Measurements from ENCODE around the gene PLEKHA7. TPM values are rescaled to one million over a fixed set of nuclear protein-coding genes. Genes with fewer than 3 reads are reported as not detected.

Gene PLEKHA7
- total RNA-seq, 1 experiment from 2014 or later: 1.7 TPM

- no peaks in the 10 kb centered on the region for H3K4me1 ChIP-seq (ENCODE audit: insufficient read depth, low read length, poor library complexity, severe bottlenecking)
Observed at GRCh38 chr11:16976379-16976778, 37.8 kb downstream of the PLEKHA7 start.

GRCh38 chr11:16975906-16976305, 38.3 kb downstream of the PLEKHA7 start:
- Histone ChIP-seq H3K4me1 (ENCODE audit: insufficient read depth, low read length, poor library complexity, severe bottlenecking) (no peaks in the 10 kb centered on the region), H3K27me3 (replicated peaks; ENCODE audit: insufficient read depth, low read depth, low read length, poor library complexity) (no peaks in the 10 kb centered on the region), H3K27ac (ENCODE audit: low read depth, low read length, poor library complexity, severe bottlenecking) (no peak overlapping the region), H3K36me3 (ENCODE audit: insufficient read depth, low read length, poor library complexity, severe bottlenecking) (no peaks in the 10 kb centered on the region), H3K9me3 (ENCODE audit: low read depth, low read length, poor library complexity, severe bottlenecking) (no peaks in the 10 kb centered on the region), H3K4me3 (ENCODE audit: low read depth, low read length, poor library complexity, severe bottlenecking) (no peak overlapping the region)
- ChIA-PET CTCF (no interaction called here), POLR2A (ENCODE audit: low non-redundant PET) (no interaction called here)
- no peak for DNase-seq (ENCODE audit: low spot score)
- intact Hi-C loops (cut with micrococcal nuclease; ENCODE audit: unreplicated experiment): no loop called here
- TF ChIP-seq, protein P1, sequence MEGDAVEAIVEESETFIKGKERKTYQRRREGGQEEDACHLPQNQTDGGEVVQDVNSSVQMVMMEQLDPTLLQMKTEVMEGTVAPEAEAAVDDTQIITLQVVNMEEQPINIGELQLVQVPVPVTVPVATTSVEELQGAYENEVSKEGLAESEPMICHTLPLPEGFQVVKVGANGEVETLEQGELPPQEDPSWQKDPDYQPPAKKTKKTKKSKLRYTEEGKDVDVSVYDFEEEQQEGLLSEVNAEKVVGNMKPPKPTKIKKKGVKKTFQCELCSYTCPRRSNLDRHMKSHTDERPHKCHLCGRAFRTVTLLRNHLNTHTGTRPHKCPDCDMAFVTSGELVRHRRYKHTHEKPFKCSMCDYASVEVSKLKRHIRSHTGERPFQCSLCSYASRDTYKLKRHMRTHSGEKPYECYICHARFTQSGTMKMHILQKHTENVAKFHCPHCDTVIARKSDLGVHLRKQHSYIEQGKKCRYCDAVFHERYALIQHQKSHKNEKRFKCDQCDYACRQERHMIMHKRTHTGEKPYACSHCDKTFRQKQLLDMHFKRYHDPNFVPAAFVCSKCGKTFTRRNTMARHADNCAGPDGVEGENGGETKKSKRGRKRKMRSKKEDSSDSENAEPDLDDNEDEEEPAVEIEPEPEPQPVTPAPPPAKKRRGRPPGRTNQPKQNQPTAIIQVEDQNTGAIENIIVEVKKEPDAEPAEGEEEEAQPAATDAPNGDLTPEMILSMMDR (conservative IDR thresholded peaks at IDR 0.05; ENCODE audit: low read depth, low read length): no peak
- no peak for TF ChIP-seq EZH2 (IDR thresholded peaks at IDR 0.05; ENCODE audit: borderline replicate concordance, low read depth, low read length, poor library complexity, severe bottlenecking)
- BruUV-seq (replicated peaks): no TSS peak

More at GRCh38 chr11:16976379-16976778, 37.8 kb downstream of the PLEKHA7 start:
- ChIA-PET CTCF (no interaction called here), POLR2A (ENCODE audit: low non-redundant PET) (no interaction called here)
- TF ChIP-seq, protein P1 (conservative IDR thresholded peaks at IDR 0.05; ENCODE audit: low read depth, low read length): no peak
- TF ChIP-seq EZH2 (IDR thresholded peaks at IDR 0.05; ENCODE audit: borderline replicate concordance, low read depth, low read length, poor library complexity, severe bottlenecking): no peak
- no peak overlapping the region for H3K4me3 ChIP-seq (ENCODE audit: low read depth, low read length, poor library complexity, severe bottlenecking)
- H3K36me3 ChIP-seq (ENCODE audit: insufficient read depth, low read length, poor library complexity, severe bottlenecking): no peaks in the 10 kb centered on the region
- H3K9me3 ChIP-seq (ENCODE audit: low read depth, low read length, poor library complexity, severe bottlenecking): no peaks in the 10 kb centered on the region
- H3K27ac ChIP-seq (ENCODE audit: low read depth, low read length, poor library complexity, severe bottlenecking): no peak overlapping the region
- DNase-seq (ENCODE audit: low spot score): no peak
- intact Hi-C loops (cut with micrococcal nuclease; ENCODE audit: unreplicated experiment): no loop called here
- no peaks in the 10 kb centered on the region for H3K27me3 ChIP-seq (replicated peaks; ENCODE audit: insufficient read depth, low read depth, low read length, poor library complexity)
- no TSS peak for BruUV-seq (replicated peaks)

DNA sequence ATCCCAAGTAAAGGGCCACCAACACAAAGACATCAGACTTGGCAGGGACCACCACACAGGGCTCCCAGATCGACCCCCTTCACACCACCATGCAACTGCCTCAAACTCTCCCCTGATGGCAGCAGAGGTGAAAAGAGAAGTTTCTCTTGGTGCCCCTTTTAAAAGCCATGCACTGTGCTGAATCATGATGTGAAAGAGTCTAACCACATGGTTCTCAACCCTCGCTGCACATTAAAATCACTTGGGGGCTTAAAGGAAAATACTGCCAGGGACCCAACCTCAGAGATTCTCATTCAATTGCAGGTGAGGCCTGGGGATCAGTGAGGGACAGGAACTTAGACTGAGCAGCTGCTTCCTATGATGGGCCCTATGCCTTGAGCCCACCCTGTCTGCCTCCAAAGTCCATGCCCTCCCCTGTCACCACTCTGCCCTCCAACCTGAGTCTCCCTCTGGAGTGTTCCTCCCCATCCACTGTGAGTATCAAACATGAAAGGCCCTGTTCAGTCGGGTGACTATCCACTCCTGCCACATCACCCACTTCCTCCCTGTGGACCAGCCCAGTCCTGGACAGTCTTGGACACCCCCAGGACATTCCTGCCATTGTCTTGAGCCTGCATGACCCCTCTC, 40.8 kb downstream of the PLEKHA7 start:
- no peaks in the 10 kb centered on the region for H3K9me3 ChIP-seq (ENCODE audit: low read depth, low read length, poor library complexity, severe bottlenecking)
- no peak overlapping the region for H3K4me3 ChIP-seq (ENCODE audit: low read depth, low read length, poor library complexity, severe bottlenecking)
- TF ChIP-seq EZH2 (IDR thresholded peaks at IDR 0.05; ENCODE audit: borderline replicate concordance, low read depth, low read length, poor library complexity, severe bottlenecking): no peak
- TF ChIP-seq, protein P1 (conservative IDR thresholded peaks at IDR 0.05; ENCODE audit: low read depth, low read length): no peak
- POLR2A ChIA-PET (ENCODE audit: low non-redundant PET): no interaction called here
- BruUV-seq (replicated peaks): no TSS peak
- intact Hi-C loops (cut with micrococcal nuclease; ENCODE audit: unreplicated experiment): no loop called here
- CTCF ChIA-PET: no interaction called here
- H3K36me3 ChIP-seq (ENCODE audit: insufficient read depth, low read length, poor library complexity, severe bottlenecking): no peaks in the 10 kb centered on the region
- H3K4me1 ChIP-seq (ENCODE audit: insufficient read depth, low read length, poor library complexity, severe bottlenecking): no peaks in the 10 kb centered on the region
- no peaks in the 10 kb centered on the region for H3K27me3 ChIP-seq (replicated peaks; ENCODE audit: insufficient read depth, low read depth, low read length, poor library complexity)
- no peak for DNase-seq (ENCODE audit: low spot score)
- H3K27ac ChIP-seq (ENCODE audit: low read depth, low read length, poor library complexity, severe bottlenecking): no peak overlapping the region
